Caco-2 (cell line): ENCODE results near the gene PSMD9. TPM values are rescaled to one million over a fixed set of nuclear protein-coding genes. Genes with fewer than 3 reads are reported as not detected.
A peak's percentile ranks its signal among the peaks of the same experiment; 100 is the strongest.

ENCODE experiments used
- BruUV-seq: library from RNA; stranded (reverse); fragments of 400-500 nt; replicated peaks from 2 replicates; lab custom pipeline; 2021; lab: Mats Ljungman, UMichigan
- CTCF ChIA-PET: fragments of 300-600 bp; sonication (Branson Sonifier 250); formaldehyde crosslinking; loops from one replicate; lab custom pipeline; 2022; ENCODE audit warnings: antibody characterized with exemption; lab: Charles Lee
- POLR2A ChIA-PET: fragments of 300-600 bp; sonication (Branson Sonifier 250); formaldehyde crosslinking; loops from one replicate; lab custom pipeline; 2022; ENCODE audit warnings: antibody characterized with exemption; lab: Charles Lee
- DNase-seq, 2 experiments: peaks; one replicate each; pipeline versions ENCODE4 v3.0.0 to v3.0.0-alpha.2; 2020 to 2022
- H3K27me3 ChIP-seq: replicated peaks from 2 replicates; pipeline ENCODE4 v1.6.0; 2011; ENCODE audit warnings: low read length; ENCODE audit not compliant: control insufficient read depth, insufficient read depth
- H3K36me3 ChIP-seq: 2 replicates; pipeline ENCODE4 v1.5.1; 2011; ENCODE audit warnings: low read length; ENCODE audit not compliant: control insufficient read depth, insufficient read depth
- H3K4me1 ChIP-seq: fragments of 250-450 bp; sonication (Bioruptor Pico); 2 replicates; pipeline ENCODE4 v1.5.1; 2020; ENCODE audit warnings: mild to moderate bottlenecking
- H3K4me3 ChIP-seq: 2 replicates; pipeline ENCODE4 v1.5.1; 2011; ENCODE audit warnings: low read depth, mild to moderate bottlenecking, control low read depth, low read length
- H3K9me3 ChIP-seq: fragments of 250-450 bp; sonication (Bioruptor Pico); 2 replicates; pipeline ENCODE4 v1.5.1; 2020; ENCODE audit warnings: mild to moderate bottlenecking, moderate library complexity
- H3K27ac Mint-ChIP-seq: one replicate; pipeline ENCODE4 v1.8.0; 2022; ENCODE audit warnings: mixed read lengths; ENCODE audit not compliant: unreplicated experiment
- H3K27me3 Mint-ChIP-seq: one replicate; pipeline ENCODE4 v1.8.0; 2022; ENCODE audit warnings: mixed read lengths; ENCODE audit not compliant: insufficient read depth, unreplicated experiment
- H3K36me3 Mint-ChIP-seq: one replicate; pipeline ENCODE4 v1.8.0; 2022; ENCODE audit warnings: mild to moderate bottlenecking, mixed read lengths; ENCODE audit not compliant: insufficient read depth, unreplicated experiment
- H3K4me1 Mint-ChIP-seq: one replicate; pipeline ENCODE4 v1.8.0; 2022; ENCODE audit warnings: low read depth, mixed read lengths; ENCODE audit not compliant: unreplicated experiment
- H3K4me3 Mint-ChIP-seq: one replicate; pipeline ENCODE4 v1.8.0; 2022; ENCODE audit warnings: mild to moderate bottlenecking, moderate library complexity, mixed read lengths; ENCODE audit not compliant: unreplicated experiment
- H3K9me3 Mint-ChIP-seq: one replicate; pipeline ENCODE4 v1.8.0; 2022; ENCODE audit warnings: mixed read lengths; ENCODE audit not compliant: unreplicated experiment
- intact Hi-C: fragments of 100-400 bp; cut with micrococcal nuclease; formaldehyde crosslinking; loops from one replicate; pipeline ENCODE4 v1.10.0; 2022; ENCODE audit not compliant: unreplicated experiment
- total RNA-seq: library from RNA; stranded (reverse); gene quantifications from 2 replicates; pipeline ENCODE4 v1.2.3, GENCODE V29; 2022
- TF ChIP-seq, protein P1 (sequence below), 2 experiments: fragments of 200-600 bp in 1 of 2; IDR thresholded peaks; 1 replicate in 1 of 2; 2 replicates in 1 of 2; pipeline versions ENCODE4 v1.5.1 to v1.8.0; 2011 to 2022; ENCODE audit warnings: antibody characterized with exemption in 1 of 2, control low read depth in 1 of 2, inconsistent platforms in 1 of 2, low read depth in 1 of 2, low read length in 1 of 2, mild to moderate bottlenecking in 1 of 2, moderate library complexity in 1 of 2; ENCODE audit not compliant: insufficient read depth in 1 of 2, severe bottlenecking in 1 of 2, unreplicated experiment in 1 of 2

PSMD9 gene
- total RNA-seq, 1 experiment from 2014 or later, result 53.0 TPM

DNA sequence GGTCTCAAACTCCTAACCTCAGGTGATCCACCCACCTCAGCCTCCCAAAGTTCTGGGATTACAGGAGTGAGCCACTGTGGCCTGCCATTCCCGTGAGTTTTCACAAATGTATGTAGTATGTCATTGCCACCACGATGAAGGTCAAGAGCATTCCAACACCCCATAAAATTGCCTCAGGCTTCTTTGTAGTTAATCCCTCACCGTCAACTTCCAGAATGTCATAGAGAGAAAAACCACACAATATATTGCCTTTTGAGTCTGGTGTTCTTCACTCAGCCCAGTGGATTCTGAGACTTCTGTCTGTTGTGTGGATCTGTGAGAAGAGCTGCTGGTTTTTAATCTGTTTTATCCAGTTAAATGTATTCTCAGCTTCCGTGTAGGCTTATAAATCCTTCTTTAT lies 17.2 kb downstream of the PSMD9 start:
- Mint-ChIP-seq H3K4me3 (no peak overlapping the region), H3K4me1 (no peaks in the 10 kb centered on the region), H3K9me3 (no peaks in the 10 kb centered on the region), H3K27ac (no peak overlapping the region), H3K36me3 (peaks cover 63% of the 10 kb centered on the region), H3K27me3 (no peaks in the 10 kb centered on the region)
- Histone ChIP-seq H3K9me3 (no peaks in the 10 kb centered on the region), H3K36me3 (no peaks in the 10 kb centered on the region; the same call in none of the 2 replicates), H3K4me3 (no peak overlapping the region), H3K27me3 (no peaks in the 10 kb centered on the region), H3K4me1 (no peaks in the 10 kb centered on the region)
- intact Hi-C loops, result no loop called here
- no peak for DNase-seq
- ChIA-PET POLR2A (no interaction called here), CTCF (interaction anchor here (0.9 kb wide), 1 partner anchor 111 kb away, joined by 3 read pairs; no protein-coding TSS in a partner anchor)
- TF ChIP-seq, protein P1, sequence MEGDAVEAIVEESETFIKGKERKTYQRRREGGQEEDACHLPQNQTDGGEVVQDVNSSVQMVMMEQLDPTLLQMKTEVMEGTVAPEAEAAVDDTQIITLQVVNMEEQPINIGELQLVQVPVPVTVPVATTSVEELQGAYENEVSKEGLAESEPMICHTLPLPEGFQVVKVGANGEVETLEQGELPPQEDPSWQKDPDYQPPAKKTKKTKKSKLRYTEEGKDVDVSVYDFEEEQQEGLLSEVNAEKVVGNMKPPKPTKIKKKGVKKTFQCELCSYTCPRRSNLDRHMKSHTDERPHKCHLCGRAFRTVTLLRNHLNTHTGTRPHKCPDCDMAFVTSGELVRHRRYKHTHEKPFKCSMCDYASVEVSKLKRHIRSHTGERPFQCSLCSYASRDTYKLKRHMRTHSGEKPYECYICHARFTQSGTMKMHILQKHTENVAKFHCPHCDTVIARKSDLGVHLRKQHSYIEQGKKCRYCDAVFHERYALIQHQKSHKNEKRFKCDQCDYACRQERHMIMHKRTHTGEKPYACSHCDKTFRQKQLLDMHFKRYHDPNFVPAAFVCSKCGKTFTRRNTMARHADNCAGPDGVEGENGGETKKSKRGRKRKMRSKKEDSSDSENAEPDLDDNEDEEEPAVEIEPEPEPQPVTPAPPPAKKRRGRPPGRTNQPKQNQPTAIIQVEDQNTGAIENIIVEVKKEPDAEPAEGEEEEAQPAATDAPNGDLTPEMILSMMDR (IDR thresholded peaks at IDR 0.05; ENCODE audit: insufficient read depth in 1 of 2, low read depth in 1 of 2, low read length in 1 of 2, severe bottlenecking in 1 of 2, unreplicated experiment in 1 of 2), result no peak
- no TSS peak for BruUV-seq

- no peak for DNase-seq
- no peaks in the 10 kb centered on the region; the same call in 1 of the 2 replicates for H3K36me3 ChIP-seq
- peak overlapping the region; percentile 14 for H3K27ac Mint-ChIP-seq
- no peaks in the 10 kb centered on the region for H3K9me3 ChIP-seq
- H3K36me3 Mint-ChIP-seq, result peaks cover 67% of the 10 kb centered on the region
- no peaks in the 10 kb centered on the region for H3K9me3 Mint-ChIP-seq
- no peaks in the 10 kb centered on the region for H3K27me3 ChIP-seq
- TF ChIP-seq, protein P1 (IDR thresholded peaks at IDR 0.05; ENCODE audit: insufficient read depth in 1 of 2, low read depth in 1 of 2, low read length in 1 of 2, severe bottlenecking in 1 of 2, unreplicated experiment in 1 of 2), result no peak
- no peaks in the 10 kb centered on the region for H3K27me3 Mint-ChIP-seq
- no peaks in the 10 kb centered on the region for H3K4me1 Mint-ChIP-seq
- ChIA-PET POLR2A (no interaction called here), CTCF (no interaction called here)
- H3K4me3 ChIP-seq, result no peak overlapping the region
- no peaks in the 10 kb centered on the region for H3K4me1 ChIP-seq
- intact Hi-C loops, result no loop called here
- BruUV-seq, result no TSS peak
- no peak overlapping the region for H3K4me3 Mint-ChIP-seq
These were observed 20.1 kb downstream of the PSMD9 start for GRCh38 chr12:121908702-121909101.

- Histone ChIP-seq H3K36me3 (no peaks in the 10 kb centered on the region), H3K9me3 (no peaks in the 10 kb centered on the region), H3K27me3 (no peaks in the 10 kb centered on the region), H3K4me3 (no peak overlapping the region), H3K4me1 (no peaks in the 10 kb centered on the region)
- POLR2A ChIA-PET, result interaction anchor here (0.6 to 0.7 kb wide), 2 partner anchors 118 to 387 kb away, joined by 3 to 4 read pairs; no protein-coding TSS in a partner anchor
- BruUV-seq, result no TSS peak
- no peaks in the 10 kb centered on the region for H3K9me3 Mint-ChIP-seq
- TF ChIP-seq, protein P1 (IDR thresholded peaks at IDR 0.05; ENCODE audit: insufficient read depth in 1 of 2, low read depth in 1 of 2, low read length in 1 of 2, severe bottlenecking in 1 of 2, unreplicated experiment in 1 of 2), result no peak
- H3K36me3 Mint-ChIP-seq, result peaks cover 58% of the 10 kb centered on the region
- no peaks in the 10 kb centered on the region for H3K4me1 Mint-ChIP-seq
- H3K4me3 Mint-ChIP-seq, result no peak overlapping the region
- intact Hi-C loops, result no loop called here
- H3K27me3 Mint-ChIP-seq, result no peaks in the 10 kb centered on the region
- CTCF ChIA-PET, result no interaction called here
- no peak for DNase-seq
- no peak overlapping the region for H3K27ac Mint-ChIP-seq
These were observed 23.4 kb downstream of the PSMD9 start for GRCh38 chr12:121911824-121912585.
